Astrocyte of the hippocampus (primary cell): ENCODE measurements around the gene ATP6AP1.
"Not testable (repeated sequence)": the region's sequence is repeated elsewhere in the genome, so short reads cannot be mapped to it uniquely, and the experiment has no call there.

Experiments used
- DNase-seq: peaks from one replicate; pipeline ENCODE4 v3.0.0; 2011; ENCODE audit warnings: low read depth, low spot score

The ATP6AP1 gene

DNA sequence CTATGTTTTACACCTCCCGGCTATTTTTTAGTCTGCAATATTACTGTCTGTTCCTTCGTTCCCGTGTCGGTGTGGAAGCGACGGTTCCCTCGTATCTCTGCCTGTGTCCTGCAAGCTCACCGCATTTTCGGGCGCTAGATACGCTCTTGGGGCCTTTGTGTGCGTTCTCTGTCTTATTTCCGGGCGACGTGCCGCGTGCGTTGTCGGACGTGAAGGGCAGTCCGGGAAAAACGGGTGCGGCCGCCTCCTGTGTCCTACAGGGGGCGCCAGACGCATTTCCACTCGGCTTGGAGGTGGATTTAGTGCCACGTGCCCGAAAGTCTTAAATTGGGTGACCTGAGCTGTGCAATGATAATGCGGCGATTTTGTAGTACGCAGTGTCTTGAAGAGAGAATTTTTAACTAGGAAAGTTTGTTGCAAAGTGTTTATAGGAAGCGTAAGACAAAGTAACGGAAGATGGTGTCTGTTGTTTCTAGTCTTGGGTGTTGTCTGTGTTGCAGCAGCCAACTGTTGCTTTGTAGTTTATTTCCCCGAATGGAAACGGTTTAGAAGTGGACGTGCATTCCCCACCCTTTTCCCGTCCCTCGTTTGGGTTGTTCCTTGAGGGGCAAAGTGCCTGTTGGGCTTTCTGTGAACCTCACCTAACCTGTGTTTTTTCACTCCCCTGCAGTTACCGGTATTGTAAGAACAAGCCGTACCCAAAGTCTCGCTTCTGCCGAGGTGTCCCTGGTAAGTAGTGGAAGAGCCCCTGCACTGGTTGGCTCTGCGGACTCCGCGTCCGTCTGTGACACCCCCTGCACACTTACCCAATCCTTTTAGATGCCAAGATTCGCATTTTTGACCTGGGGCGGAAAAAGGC, 29.6 kb upstream of the ATP6AP1 start:
- DNase-seq, result peak; percentile 88

DNA sequence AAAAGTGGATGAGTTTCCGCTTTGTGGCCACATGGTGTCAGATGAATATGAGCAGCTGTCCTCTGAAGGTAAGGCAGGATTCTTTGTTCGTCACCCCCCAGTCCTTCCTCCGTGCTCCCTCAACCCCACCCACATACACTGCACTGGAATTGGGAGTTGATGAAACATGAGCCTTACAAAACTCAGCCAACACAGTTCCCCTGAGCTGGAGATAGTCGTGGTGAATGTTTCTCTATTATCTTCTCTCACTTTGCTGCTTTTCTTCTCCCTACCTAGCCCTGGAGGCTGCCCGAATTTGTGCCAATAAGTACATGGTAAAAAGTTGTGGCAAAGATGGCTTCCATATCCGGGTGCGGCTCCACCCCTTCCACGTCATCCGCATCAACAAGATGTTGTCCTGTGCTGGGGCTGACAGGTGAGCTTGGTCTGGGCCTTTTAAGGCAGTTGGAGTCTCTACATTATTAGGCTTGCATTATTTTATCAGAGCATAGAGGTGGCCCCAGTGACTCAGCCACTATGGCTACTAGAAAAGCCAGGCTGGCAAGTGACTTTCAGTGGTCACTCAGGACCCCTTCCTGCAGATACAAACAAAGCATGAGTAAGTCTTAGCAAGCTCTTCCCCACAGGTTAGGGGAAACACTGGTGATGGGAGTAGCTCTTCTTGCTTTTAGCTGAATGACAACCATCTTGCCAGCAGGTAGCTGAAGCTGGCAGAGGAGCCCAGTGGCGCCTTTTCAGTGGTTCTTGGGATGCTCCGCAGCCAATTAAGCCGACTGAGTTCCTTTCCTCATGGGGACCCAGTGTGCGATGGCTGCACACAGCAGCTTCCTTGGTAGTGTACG, 28.7 kb upstream of the ATP6AP1 start:
- no peak for DNase-seq

DNA sequence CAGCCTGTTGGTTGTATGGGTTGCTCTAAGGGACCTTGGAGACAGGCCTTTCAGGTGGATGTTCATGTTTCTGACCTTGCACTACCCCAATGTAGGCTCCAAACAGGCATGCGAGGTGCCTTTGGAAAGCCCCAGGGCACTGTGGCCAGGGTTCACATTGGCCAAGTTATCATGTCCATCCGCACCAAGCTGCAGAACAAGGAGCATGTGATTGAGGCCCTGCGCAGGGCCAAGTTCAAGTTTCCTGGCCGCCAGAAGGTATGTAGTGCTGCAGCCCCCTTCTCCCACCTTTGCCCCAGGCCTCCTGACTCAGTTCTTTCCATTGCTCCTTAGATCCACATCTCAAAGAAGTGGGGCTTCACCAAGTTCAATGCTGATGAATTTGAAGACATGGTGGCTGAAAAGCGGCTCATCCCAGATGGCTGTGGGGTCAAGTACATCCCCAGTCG, 28.1 kb upstream of the ATP6AP1 start:
- not testable (repeated sequence) for DNase-seq

DNA sequence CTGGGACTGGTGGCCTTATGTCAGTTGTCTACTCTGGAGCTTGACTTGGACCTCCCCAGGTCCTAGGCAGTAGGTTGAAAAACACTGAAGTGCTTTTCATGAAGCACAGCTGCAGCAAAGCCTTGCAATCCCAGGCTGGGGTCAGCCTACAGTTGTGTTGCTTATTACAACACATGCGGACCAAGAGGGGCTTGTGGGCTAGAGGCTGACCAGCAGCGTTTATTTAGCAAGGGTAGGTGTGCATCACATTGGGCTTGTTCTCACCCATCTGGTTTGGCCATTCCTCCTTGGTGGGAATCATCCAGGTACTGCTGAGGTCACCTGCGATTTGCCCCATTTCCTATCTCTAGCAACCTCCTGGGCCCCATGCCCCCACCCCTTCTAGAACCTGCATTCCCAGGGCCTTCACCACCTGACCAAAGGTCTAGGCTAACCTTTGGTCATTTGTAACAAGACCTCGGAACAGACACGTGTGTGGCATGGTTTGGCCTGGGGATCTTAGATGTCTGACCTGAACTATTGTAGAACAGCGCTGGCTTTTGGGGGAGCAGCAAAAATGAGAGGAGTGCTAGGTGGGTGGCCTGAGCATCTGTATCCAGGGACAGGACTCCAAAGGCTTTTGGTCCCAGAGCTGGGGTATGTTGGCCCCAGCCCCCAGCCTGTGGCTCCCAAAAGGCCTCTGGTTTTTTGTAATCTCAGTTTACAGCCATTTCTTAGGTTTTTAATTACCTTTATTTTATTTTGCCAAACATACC, 27.3 kb upstream of the ATP6AP1 start:
- no peak for DNase-seq

DNA sequence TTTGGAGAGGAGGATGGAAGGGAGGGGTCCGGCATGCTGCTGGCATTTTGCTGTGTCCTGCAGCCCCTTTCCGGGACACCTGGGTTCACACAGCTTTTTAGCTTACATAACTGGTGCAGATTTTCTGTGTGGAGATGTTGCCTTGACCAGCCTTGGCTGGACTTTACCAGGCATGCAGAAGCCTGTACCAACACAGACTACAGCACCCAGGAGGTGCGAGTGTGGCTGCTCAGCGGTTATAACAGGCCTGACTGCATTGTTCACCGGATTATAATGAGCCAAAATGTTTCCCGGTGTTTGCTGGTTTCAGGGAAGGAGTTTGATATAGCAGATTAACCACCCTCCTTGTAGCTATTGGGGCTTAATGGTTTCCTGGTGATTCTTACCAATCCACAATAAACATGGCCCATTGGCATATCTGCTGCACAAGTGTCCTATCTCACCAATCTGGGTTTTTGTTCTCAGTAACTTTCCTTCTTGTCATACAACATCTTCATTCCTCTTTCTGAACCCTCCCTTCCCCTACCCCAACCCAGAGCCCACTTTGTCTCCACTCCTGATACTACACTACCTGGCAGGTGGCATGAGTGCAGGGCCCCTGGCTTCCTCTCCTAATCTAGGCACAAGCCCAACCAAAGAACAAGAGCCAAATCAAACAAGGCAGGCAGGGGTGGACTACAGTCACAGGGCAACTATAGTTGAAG, 26.4 kb upstream of the ATP6AP1 start:
- DNase-seq, result no peak

DNA sequence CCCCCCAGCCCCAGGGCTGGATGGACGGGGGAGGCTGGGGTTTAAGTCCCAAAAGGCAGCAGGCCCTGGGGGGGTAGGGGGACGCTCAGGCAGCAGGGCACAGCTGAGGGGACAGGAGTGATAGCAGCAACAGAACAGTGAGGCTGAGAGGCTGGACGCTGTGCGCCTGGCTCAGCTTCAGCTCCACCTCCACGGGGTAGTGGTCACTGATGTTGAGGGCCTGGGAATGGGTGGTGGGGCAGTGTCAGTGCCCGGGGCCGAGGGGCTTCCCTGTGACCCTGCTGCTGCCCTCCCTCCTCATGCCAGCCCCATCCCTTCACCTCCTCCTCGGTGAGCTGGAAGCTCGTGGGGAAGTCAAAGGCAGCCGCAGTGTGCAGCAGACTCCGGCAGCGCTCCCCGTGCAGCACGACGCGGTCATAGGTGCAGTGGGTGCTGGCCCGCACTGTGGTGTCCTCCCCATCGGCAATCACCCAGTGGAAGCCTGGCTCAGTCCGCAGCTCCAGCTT, 25.8 kb upstream of the ATP6AP1 start:
- no peak for DNase-seq

DNA sequence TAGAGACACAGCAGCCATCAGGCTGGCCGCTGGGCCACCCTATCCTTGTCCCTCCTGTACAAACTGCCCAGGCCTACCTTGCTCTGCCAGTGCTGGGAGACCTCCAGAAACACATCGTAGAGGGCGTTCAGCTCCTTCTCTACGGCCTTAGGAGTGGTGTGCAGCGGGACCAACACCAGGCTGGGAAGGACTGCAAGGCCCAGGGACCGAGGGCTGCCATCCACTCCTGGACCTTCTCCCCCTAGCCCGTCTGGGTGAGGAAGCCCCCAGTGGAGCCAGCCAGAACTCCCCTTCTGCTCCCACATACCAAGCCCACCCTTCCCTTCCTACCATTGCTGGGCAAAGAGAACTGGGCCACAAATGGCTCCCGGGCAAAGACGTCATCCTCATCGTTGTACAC, 25.3 kb upstream of the ATP6AP1 start:
- no peak for DNase-seq

DNA sequence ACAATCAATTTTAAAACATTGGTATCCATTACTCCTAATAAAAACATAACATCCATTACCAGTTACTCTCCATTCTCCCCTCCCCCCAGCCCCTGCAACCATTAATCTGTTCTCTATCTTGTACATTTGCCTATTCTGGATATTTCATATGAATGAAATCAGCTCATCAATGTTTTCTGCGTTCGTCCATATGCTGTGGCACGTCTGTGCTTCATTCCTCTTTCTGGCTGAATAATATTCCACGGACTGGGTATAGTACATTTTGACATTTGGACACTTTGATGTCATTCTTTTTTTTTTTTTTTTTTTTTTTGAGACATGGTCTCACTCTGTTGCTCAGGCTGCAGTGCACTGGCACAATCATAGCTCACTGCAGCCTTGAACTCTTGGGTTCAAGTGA, 24.6 kb upstream of the ATP6AP1 start:
- no peak for DNase-seq

DNA sequence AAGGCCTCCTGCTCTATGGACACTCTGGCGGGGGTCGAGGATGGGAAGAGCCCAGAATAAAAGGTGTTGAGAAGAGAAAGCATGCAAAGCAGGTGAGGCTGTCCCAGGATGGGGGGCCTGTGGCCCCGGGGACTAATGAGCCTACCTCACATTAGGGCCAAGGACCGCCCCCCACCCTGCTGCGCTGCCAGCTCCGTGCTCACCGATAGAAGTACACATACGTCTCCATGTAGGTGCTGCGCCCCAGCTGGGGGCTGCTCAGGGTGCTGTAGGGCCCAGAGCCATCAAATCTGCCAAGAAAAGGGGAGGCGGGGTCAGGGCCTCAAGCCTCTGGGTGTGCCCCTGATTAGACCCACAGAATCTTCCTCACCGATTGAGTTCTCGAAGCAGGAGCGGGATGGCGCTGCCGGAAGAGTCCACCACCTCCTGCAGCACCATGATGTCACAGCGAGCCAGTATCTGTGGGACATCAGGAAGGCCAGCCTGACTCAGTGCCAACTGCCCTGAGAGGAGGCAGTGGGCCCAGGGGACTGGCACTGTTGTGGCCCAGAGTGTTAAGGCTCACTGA, 23.8 kb upstream of the ATP6AP1 start:
- DNase-seq, result no peak

DNA sequence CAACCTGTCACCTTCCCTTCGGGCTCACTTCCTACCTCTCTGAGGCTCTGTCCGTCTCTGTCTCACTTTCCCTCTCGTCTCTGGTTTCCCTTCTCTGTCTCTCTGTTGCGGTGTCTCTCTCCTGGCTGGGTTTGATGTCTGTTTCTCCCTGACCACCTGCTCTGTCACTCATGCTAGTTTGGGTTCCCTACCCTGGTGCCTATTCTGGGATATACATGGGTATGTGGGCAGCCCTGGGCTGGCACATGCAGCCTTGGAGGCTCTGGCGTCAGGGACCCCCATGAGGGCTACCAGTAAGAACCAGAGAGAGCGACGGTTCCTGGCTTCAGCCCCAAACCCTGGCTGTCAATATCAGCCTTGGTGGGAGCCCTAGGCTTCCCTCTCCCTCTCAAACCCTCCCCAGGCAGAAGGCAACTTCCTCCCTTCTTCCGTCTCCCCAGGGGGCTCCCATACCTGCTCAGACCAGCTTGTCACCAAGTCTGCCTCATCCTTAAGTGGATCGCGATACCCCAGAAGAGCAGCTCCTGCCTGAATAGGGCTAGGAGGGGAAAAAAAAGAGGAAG, 19.7 kb upstream of the ATP6AP1 start:
- no peak for DNase-seq

DNA sequence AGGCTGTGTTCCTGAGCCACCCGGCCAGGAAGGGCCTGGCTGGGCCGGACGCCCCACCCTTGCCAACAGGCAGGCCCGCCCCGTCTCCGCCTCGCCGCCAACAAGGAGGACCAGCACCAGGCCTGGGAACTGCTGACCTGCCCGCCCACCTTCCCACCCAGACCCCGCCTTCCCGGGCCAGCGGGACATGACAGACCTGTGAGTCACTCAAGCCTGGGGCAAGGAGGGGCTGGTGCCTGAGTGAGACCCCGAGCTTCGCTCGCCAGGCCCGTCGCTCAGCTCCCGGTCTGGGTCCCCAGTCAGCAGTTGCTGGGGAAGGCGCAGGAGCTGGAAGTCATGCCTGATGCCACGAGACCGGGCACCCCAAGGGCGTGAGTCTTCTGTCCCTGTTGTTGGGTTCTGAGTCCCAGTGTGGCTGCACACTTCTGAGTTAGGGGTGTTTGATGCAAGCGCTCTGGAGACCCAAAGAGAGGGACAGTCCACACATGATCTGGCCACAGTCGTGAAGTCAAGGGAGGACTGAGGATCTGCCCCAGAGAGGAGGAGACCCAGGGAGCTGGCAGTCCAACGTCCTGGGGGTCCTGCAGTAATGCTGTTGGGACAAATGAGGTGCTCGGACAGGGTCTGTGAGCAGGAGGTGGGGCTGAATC, 19.1 kb upstream of the ATP6AP1 start, which contains the start of gene DNASE1L1:
Gene DNASE1L1 (minus strand): TSS at position 33 of the 650 bp plus-strand sequence. CDS start 3,686 bp downstream, outside the sequence.
- peak; percentile 95 for DNase-seq

DNA sequence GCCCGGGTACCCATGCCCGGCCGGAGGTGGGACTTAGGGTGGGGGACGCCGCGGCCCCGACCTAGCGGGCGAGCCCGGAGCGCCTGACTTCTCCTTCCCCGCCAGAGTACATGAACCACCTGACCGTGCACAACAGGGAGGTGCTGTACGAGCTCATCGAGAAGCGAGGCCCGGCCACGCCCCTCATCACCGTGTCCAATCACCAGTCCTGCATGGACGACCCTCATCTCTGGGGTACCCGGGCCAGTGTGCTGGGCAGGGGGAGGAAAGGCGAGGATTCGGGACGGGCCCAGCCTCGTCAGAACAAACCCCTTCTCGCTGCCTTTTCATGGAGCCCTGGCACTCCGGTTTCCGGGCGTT, 16.5 kb upstream of the ATP6AP1 start:
- DNase-seq, result peak; percentile 70

DNA sequence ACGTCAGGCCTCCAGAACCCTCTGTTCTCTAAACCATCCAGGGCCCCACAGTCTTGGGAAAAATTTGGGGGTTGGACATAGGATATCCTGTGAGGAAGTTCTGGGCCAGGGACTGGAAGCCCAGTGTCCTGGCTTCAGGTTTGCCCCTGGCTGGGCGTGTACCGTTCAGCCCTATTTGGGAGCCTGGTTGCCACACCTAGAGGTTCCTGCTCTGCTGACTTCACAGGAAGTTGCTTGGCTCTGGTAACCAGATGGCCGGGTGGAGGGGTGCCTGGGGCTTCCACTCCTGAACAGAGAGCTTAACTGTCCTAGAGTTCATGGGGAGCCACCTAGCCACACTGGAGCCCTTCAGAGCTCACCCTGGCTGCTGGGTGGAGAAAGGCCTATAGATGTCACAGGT, 16.0 kb upstream of the ATP6AP1 start:
- no peak for DNase-seq

DNA sequence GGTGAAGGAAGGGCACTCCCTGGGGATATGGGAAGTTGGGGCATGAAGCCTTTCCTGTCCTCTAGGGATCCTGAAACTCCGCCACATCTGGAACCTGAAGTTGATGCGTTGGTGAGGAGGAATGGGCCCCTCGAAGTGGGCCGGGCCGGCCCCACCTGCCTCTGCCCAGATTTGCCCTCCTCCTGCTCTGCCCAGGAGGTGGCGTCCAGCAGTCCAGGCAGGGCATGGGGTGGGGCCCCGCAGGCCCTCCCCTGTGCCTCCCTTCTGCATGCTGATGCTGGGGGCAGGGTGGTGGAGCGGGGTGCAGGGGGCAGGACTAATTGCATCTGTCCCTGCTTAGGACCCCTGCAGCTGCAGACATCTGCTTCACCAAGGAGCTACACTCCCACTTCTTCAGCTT, 15.3 kb upstream of the ATP6AP1 start:
- no peak for DNase-seq

DNA sequence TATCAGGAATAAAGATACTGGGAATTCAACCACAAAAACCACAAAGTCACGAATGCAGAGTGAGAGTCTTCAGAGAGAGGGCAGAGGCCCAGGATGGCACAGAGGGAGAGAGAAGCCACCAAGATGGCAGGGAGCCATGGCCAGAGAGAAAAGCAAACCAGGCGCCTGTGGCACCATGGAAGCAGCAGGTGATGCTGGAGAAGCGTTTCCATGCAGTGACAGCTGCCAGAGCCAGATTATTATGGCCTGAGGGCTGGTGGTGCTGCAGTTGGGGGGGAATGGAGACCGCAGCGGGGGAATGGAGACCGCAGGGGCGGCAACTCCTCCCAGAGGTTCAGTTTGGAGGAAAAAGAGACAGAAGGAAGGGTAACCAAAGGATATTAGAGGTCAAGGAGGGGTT, 11.3 kb upstream of the ATP6AP1 start:
- DNase-seq, result no peak

DNA sequence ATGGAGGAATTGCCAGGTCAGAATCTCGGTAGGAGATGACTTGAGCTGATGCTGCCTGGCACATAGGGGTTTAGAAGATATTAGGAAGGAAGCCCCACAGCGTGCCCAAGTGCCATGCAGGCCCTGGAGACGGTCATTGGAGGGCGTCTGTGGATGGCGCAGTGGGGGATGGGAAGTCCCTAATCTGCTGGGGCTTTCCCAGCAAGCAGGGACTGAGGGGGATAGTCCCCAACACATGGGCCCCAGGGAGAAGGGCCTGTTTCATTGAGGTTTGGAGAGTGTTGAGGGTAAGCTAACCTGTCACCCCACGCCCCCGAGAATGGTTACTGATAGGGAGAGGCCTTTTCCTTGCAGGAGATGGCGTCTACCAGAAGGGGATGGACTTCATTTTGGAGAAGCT, 9.3 kb upstream of the ATP6AP1 start:
- no peak for DNase-seq

DNA sequence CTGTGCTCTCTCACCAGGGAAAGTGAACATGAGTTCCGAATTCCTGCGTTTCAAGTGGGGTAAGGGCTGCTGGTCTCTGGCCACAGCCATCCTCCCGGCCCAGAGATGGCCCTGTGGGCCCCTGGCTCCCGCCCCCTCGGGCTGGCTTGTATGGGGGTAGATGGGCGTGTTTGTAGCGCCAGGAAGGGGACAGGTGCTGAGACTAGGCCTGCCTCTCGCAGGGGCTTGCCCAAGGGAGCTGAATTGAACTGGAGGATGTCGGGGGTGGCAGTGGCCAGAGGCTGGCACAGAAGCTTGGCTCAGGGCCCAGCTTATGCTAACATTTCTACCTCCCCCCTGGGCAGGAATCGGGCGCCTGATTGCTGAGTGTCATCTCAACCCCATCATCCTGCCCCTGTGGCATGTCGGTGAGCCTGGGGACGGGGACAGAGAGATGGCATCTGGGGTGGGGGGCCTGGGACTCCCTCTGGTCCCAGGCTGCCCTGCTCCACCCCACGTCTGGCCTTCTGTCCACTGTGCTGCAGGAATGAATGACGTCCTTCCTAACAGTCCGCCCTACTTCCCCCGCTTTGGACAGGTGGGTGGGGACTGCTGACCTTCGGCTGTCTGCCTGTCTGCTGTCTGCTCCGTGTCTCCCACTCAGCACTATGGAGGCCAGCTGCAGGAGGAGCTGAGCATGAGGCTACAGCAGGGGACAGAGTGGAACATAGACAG, 8.6 kb upstream of the ATP6AP1 start:
- DNase-seq, result no peak

DNA sequence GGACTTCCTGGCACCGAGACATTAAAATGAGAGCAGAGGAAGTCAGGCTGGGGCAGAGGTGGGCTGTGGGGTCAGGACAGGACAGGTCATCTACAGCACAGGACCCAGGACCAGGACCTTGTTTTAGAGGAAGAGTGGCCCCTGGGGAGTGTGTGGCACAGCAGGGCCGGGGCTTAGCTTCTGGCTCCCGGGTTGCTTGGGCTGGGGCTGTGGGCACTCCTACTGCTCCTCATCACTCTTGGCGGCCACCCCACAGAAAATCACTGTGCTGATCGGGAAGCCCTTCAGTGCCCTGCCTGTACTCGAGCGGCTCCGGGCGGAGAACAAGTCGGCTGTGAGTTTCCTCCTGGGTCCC, 8.1 kb upstream of the ATP6AP1 start:
- DNase-seq, result no peak
